ENCODE data around the gene RFWD3.

Gene RFWD3

GRCh38 chr16:74617206-74617788, 49.4 kb downstream of the RFWD3 start:
- no peak for DNase-seq

GRCh38 chr16:74611721-74612120, 55.0 kb downstream of the RFWD3 start:
- DNase-seq: peak; percentile 75

- DNase-seq: peak; percentile 32
These were observed 57.7 kb downstream of the RFWD3 start for GRCh38 chr16:74608944-74609343.

- no peak for DNase-seq
These were observed 58.3 kb downstream of the RFWD3 start for GRCh38 chr16:74608381-74608780.

- DNase-seq: peak; percentile 42
These were observed 58.7 kb downstream of the RFWD3 start for GRCh38 chr16:74607962-74608356.

- DNase-seq: no peak
These were observed 59.2 kb downstream of the RFWD3 start for GRCh38 chr16:74607310-74607961.

GRCh38 chr16:74606521-74607309, 60.0 kb downstream of the RFWD3 start, which contains the start of gene GLG1:
GLG1 (minus strand) TSS chr16:74607114; CDS start chr16:74607094, 20 bp downstream.
- DNase-seq: peak; percentile 91

- DNase-seq: peak; percentile 34
These were observed 60.7 kb downstream of the RFWD3 start for GRCh38 chr16:74605746-74606520.

GRCh38 chr16:74605332-74605731, 61.3 kb downstream of the RFWD3 start:
- DNase-seq: no peak

- DNase-seq: no peak
These were observed 62.8 kb downstream of the RFWD3 start for GRCh38 chr16:74603848-74604247.

- DNase-seq: no peak
These were observed 65.4 kb downstream of the RFWD3 start for GRCh38 chr16:74601126-74601871.

GRCh38 chr16:74596586-74596985, 70.1 kb downstream of the RFWD3 start:
- no peak for DNase-seq

- DNase-seq: no peak
These were observed 73.8 kb downstream of the RFWD3 start for GRCh38 chr16:74592847-74593246.

- DNase-seq: no peak
These were observed 74.6 kb downstream of the RFWD3 start for GRCh38 chr16:74591876-74592650.

- no peak for DNase-seq
These were observed 79.7 kb downstream of the RFWD3 start for GRCh38 chr16:74586948-74587347.

GRCh38 chr16:74585846-74586443, 80.7 kb downstream of the RFWD3 start:
- no peak for DNase-seq

GRCh38 chr16:74583926-74584666, 82.6 kb downstream of the RFWD3 start:
- peak; percentile 25 for DNase-seq

GRCh38 chr16:74582970-74583369, 83.7 kb downstream of the RFWD3 start:
- no peak for DNase-seq

GRCh38 chr16:74580833-74581232, 85.8 kb downstream of the RFWD3 start:
- no peak for DNase-seq

GRCh38 chr16:74578838-74579237, 87.8 kb downstream of the RFWD3 start:
- DNase-seq: no peak

Data from fibroblast of skin of right quadriceps (primary cell).